Ovary (tissue), 9 donors: ENCODE results near the gene DYNC1I1. TPM values are rescaled to one million over a fixed set of nuclear protein-coding genes. Genes with fewer than 3 reads are reported as not detected.

Source experiments
- DNase-seq, 5 donors: peaks; one replicate each; pipeline ENCODE4 v3.0.0-alpha.2; 2019 to 2020
- H3K27ac ChIP-seq, 2 donors: fragments of 200-600 bp; one replicate each; pipeline versions ENCODE4 v1.5.1 to v1.8.0; 2019 to 2022
- H3K27me3 ChIP-seq: fragments of 200-600 bp; one replicate; pipeline ENCODE4 v1.8.0; 2022
- H3K36me3 ChIP-seq: fragments of 200-600 bp; sonication (generic); one replicate; pipeline ENCODE4 v1.5.1; 2019
- H3K4me1 ChIP-seq: one replicate; pipeline ENCODE4 v1.8.1; 2013; ENCODE audit warnings: mild to moderate bottlenecking, moderate library complexity; ENCODE audit not compliant: insufficient read depth
- H3K4me3 ChIP-seq: fragments of 200-600 bp; sonication (generic); one replicate; pipeline ENCODE4 v1.5.1; 2017
- H3K9me3 ChIP-seq, 2 donors: fragments of 200-600 bp in 1 of 2; sonication (generic) in 1 of 2; one replicate each; pipeline versions ENCODE4 v1.5.1 to v1.8.1; 2013 to 2019; ENCODE audit warnings: mild to moderate bottlenecking in 1 of 2, moderate library complexity in 1 of 2
- CTCF ChIP-seq, 3 donors: fragments of 450-650 bp in 2 of 3; fragments of 200-600 bp in 1 of 3; IDR thresholded peaks; one replicate each; pipeline versions ENCODE4 v1.5.1 to v1.8.0; 2016 to 2022; ENCODE audit warnings: antibody characterized with exemption in 3 of 3, mild to moderate bottlenecking in 1 of 3
- EP300 ChIP-seq: sonication (generic); formaldehyde crosslinking; IDR thresholded peaks from one replicate; pipeline ENCODE4 v1.6.1; 2017; ENCODE audit warnings: antibody characterized with exemption
- POLR2A ChIP-seq: fragments of 450-650 bp; IDR thresholded peaks from one replicate; pipeline ENCODE4 v1.6.1; 2017; ENCODE audit warnings: antibody characterized with exemption, mild to moderate bottlenecking, moderate library complexity
- WGBS, 3 donors: extraction: QIAGEN DNeasy Blood & Tissue Kit in 1 of 3; methylation state at CpG; one replicate each; pipeline versions ENCODE4 v1.1.5 to v1.1.7; 2013 to 2017; 5-methylcytosine and 5-hydroxymethylcytosine counted together
- intact Hi-C, 4 donors: fragments of 100-400 bp; cut with DNase I; formaldehyde crosslinking; loops; one replicate each; pipeline versions ENCODE4 v1.11.0 to v1.15.1; 2022 to 2023
- polyA plus RNA-seq, 2 donors: library from polyadenylated mRNA; stranded (reverse); fragments of 200-250 nt in 1 of 2; fragments of 350-450 nt in 1 of 2; fragmentation: Illumina TruSeq in 1 of 2; extraction: RNeasy Lipid Tissue Mini Kit (QIAGEN cat#74804) in 1 of 2; gene quantifications; one replicate each; pipeline ENCODE4 v1.2.3, GENCODE V29; 2013 to 2014
- total RNA-seq, 7 donors: library from RNA; depleted of rRNA in 2 of 7; stranded (reverse); fragments of >200 nt in 2 of 7; fragmentation: NEBNext Ultra II Directional in 3 of 7; extraction: Animal tissue kit (Norgen Biotek cat#: 25700) in 3 of 7; gene quantifications; one replicate each; pipeline versions ENCODE4 v1.1.0 to v1.2.4, GENCODE V29; 2016 to 2023
- donor health status: DM: no; HTN: no; CAD: no; lungs with moderate emphysema.
- donor health status: DM: no; HTN: no; CAD: no.
- donor health status: Bipolar disorder and iron deficiency.
- donor health status: DM: yes; HTN: yes; CAD: no.
- donor health status: DM: no; HTN: no; CAD: no.
- donor health status: DM: yes; HTN: yes; CAD: no.

The DYNC1I1 gene
- total and polyA plus RNA-seq, 9 donors, result 4.2 to 19.3 (median 6.9) TPM

- DNase-seq, result no peak
- WGBS, 3 donors, result 88 to 100% (median 96%) methylated on average over 1 of the region's 1 CpG
- no peaks in the 10 kb centered on the region for H3K4me1 ChIP-seq
- H3K4me3 ChIP-seq, result no peak overlapping the region
- TF ChIP-seq CTCF (IDR thresholded peaks at IDR 0.05) (no peak), POLR2A (no peak), EP300 (no peak)
- H3K27me3 ChIP-seq, result no peaks in the 10 kb centered on the region
- no peak overlapping the region for H3K27ac ChIP-seq
- H3K9me3 ChIP-seq, result no peaks in the 10 kb centered on the region
- intact Hi-C loops, result no loop called here
- no peaks in the 10 kb centered on the region for H3K36me3 ChIP-seq
These were observed 312.7 kb downstream of the DYNC1I1 start for GRCh38 chr7:96084881-96085553.

DNA sequence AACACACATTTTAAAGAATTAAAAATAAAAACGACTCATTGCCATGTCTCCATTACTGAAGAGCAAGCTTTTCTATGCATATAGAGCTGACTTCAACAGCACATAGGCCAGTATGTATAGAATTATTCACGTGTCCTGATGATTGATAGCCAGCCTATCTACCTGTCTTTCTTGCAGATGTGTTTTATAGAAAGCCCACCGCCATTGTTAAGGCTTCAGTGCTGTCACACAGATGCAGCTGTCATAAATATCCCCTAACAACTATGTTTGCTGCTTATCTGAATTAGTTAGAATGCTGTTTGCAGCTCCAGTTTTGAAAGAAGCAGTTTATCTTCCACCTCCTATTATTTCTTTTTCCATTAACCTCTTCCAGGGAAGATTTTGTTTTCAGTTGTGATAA is 313.6 kb downstream of the DYNC1I1 start:
- DNase-seq, result no peak
- Histone ChIP-seq H3K9me3 (no peaks in the 10 kb centered on the region), H3K4me1 (no peaks in the 10 kb centered on the region), H3K27ac (no peak overlapping the region), H3K36me3 (no peaks in the 10 kb centered on the region), H3K27me3 (no peaks in the 10 kb centered on the region), H3K4me3 (no peak overlapping the region)
- WGBS, 3 donors, result 64 to 79% (median 79%) methylated on average over 3 of the region's 3 CpGs
- intact Hi-C loops, result no loop called here
- TF ChIP-seq POLR2A, result no peak
- TF ChIP-seq CTCF (IDR thresholded peaks at IDR 0.05), result no peak
- no peak for TF ChIP-seq EP300

GRCh38 chr7:96088579-96088978 is 316.2 kb downstream of the DYNC1I1 start:
- no peaks in the 10 kb centered on the region for H3K9me3 ChIP-seq
- no peaks in the 10 kb centered on the region for H3K36me3 ChIP-seq
- H3K4me3 ChIP-seq, result no peak overlapping the region
- WGBS, 3 donors, result 85 to 89% (median 88%) methylated on average over 5 of the region's 5 CpGs
- DNase-seq, result no peak
- TF ChIP-seq EP300, result no peak
- TF ChIP-seq POLR2A, result no peak
- no peak for TF ChIP-seq CTCF (IDR thresholded peaks at IDR 0.05)
- no peak overlapping the region for H3K27ac ChIP-seq
- no peaks in the 10 kb centered on the region for H3K4me1 ChIP-seq
- H3K27me3 ChIP-seq, result no peaks in the 10 kb centered on the region
- intact Hi-C loops, result no loop called here

GRCh38 chr7:96089511-96089910 is 317.2 kb downstream of the DYNC1I1 start:
- TF ChIP-seq CTCF (IDR thresholded peaks at IDR 0.05), result no peak
- no peak for TF ChIP-seq POLR2A
- TF ChIP-seq EP300, result no peak
- Histone ChIP-seq H3K36me3 (no peaks in the 10 kb centered on the region), H3K27me3 (no peaks in the 10 kb centered on the region), H3K9me3 (no peaks in the 10 kb centered on the region), H3K4me1 (no peaks in the 10 kb centered on the region), H3K4me3 (no peak overlapping the region), H3K27ac (no peak overlapping the region)
- 67 to 85% (median 76%) methylated on average over 3 of the region's 3 CpGs for WGBS, 3 donors
- intact Hi-C loops, result no loop called here
- DNase-seq, result no peak
